ENCODE results near the gene RANGAP1. TPM values are rescaled to one million over a fixed set of nuclear protein-coding genes. Genes with fewer than 3 reads are reported as not detected.

The RANGAP1 gene
- total and polyA plus RNA-seq, 2 of the 8 experiments (the other 6 are each of a cell fraction or from before 2014, with no cell fraction given): 121 to 171 TPM

DNA sequence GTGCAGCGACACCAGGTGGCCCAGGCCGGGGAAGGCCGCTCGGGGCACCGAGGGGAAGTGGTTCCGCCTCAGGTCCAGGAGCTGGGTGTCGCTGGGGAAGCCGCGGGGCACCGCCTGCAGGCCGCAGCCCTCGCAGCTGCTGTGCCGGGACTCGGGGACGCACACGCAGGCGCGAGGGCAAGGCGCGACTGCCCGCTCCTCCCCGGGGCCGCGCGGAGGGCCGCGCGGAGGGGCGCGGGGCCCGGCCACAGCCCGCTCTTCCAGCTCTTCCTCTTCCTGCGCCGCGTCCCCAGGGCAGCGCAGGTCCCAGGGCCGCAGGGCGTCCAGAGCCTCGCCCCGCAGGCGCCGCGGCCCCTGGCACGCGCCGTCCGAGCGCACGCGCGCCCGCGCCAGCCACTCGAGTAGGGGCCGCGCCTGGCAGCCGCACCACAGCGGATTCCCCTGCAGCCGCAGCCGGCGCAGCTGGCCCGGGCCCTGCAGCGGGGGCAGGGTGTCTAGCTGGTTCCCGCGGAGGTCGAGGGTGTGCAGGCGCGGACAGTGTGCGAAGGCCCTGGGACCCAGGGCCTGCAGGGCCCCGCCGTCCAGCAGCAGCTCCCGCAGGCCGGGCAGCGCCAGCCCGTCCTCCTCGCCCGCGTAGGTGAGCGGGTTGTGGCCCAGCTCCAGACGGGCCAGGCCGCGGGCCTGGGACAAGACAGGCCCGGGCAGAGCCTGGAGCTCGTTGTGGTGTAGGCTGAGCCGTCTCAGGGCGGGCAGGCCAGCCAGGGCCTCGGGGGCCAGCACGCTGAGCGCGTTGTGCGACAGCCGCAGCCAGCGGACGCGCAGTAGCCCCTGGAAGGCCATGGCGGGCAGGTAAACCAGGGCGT, 48.0 kb downstream of the RANGAP1 start (continued):
- TF ChIP-seq CBX8 (IDR thresholded peaks at IDR 0.05; ENCODE audit: borderline replicate concordance, low read depth, low read length): no peak
- TF ChIP-seq SIN3A (conservative IDR thresholded peaks at IDR 0.05 in 1 of 2, IDR thresholded peaks at IDR 0.05 in 1 of 2; ENCODE audit: low read depth in 1 of 2, low read length in 2 of 2): peak in 1 of 2 experiments; percentile 31; a peak in 1 of 4 replicates
- TF ChIP-seq GABPA (IDR thresholded peaks at IDR 0.05; ENCODE audit: borderline replicate concordance, insufficient read depth, low read length): peak; percentile 70; the same call in 1 of the 2 replicates
- no peak for TF ChIP-seq RNF2 (IDR thresholded peaks at IDR 0.05; ENCODE audit: borderline replicate concordance, low read depth, low read length, missing control alignments, poor library complexity, severe bottlenecking)
- TF ChIP-seq BRCA1 (IDR thresholded peaks at IDR 0.05; ENCODE audit: low read depth, low read length): no peak
- no peak for TF ChIP-seq CHD7 (IDR thresholded peaks at IDR 0.05; ENCODE audit: insufficient replicate concordance, low read length)
- TF ChIP-seq MAX (IDR thresholded peaks at IDR 0.05): 0 out of 2 replicates have a peak, but pooled peaks have one; percentile 46
- TF ChIP-seq KDM1A (IDR thresholded peaks at IDR 0.05; ENCODE audit: borderline replicate concordance, low read length): no peak
